ENCODE data around the gene PRELID1. TPM values are rescaled to one million over a fixed set of nuclear protein-coding genes. Genes with fewer than 3 reads are reported as not detected.

PRELID1 gene
- polyA plus RNA-seq, 2 of the 4 experiments (the other 2 are of a cell fraction), result 218 to 250 TPM

DNA sequence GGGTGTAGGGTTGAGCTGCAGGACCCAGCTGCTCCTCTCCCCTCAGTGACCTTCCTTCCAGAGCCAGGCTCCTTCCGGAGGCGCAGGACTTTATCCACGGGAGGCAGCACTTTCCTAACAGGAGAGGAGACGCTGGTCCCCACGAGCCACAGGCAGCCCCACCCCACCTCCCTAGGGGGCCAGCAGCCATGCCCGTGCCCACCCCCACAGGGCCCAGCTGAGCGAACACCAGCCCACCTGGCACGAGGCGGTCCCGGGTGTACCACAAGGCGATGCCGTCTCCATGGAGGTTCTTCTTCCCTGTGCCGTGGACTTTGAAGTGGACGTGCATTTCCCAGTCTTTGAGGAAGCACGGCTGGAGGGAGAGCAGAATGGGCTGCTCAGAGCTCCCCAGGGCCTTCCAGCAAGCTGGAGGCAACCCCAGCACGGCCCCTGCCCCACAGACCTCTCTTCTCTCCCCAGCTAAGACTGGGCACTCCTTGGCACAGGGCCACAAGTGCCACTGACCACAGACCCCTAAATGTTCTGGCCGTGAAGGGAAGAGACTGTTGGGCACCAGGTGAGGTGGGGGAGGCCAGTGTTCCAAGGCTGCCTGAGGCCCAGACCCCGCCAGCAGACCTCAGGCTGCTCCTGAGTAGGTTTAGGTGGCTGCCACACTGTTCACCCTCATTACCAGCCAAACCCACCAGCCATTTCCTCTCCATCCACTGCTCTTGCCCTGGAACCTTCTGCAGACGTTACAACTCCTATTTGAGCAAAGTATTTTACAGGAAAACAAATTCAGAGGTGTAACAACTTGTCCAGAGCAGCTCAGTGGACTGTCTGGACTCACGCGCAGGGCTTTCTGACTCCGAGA, 34.9 kb downstream of the PRELID1 start:
- POLR2A ChIA-PET, result no interaction called here
- TF ChIP-seq KDM1A (IDR thresholded peaks at IDR 0.05; ENCODE audit: low read depth) (no peak), HOXB5 (CRISPR knock-in tag; IDR thresholded peaks at IDR 0.05) (no peak), POLR2AphosphoS2 (conservative IDR thresholded peaks at IDR 0.05; ENCODE audit: low read length) (no peak), ZNF302 (CRISPR knock-in tag; IDR thresholded peaks at IDR 0.05) (no peak), HDAC2 (IDR thresholded peaks at IDR 0.05) (no peak), HOXA7 (CRISPR knock-in tag; IDR thresholded peaks at IDR 0.05) (no peak), FOSL2 (IDR thresholded peaks at IDR 0.05) (no peak), FOSL2 (CRISPR knock-in tag; IDR thresholded peaks at IDR 0.05) (no peak), CEBPB (IDR thresholded peaks at IDR 0.05) (no peak), GATA3 (IDR thresholded peaks at IDR 0.05; ENCODE audit: borderline replicate concordance) (no peak), PHF8 (IDR thresholded peaks at IDR 0.05; ENCODE audit: borderline replicate concordance, low read depth) (no peak), NPAS2 (CRISPR knock-in tag; IDR thresholded peaks at IDR 0.05; ENCODE audit: borderline replicate concordance) (no peak), KDM5A (IDR thresholded peaks at IDR 0.05) (no peak), RAD21 (conservative IDR thresholded peaks at IDR 0.05 in 1 of 2, IDR thresholded peaks at IDR 0.05 in 1 of 2) (no peak)
- TF ChIP-seq, protein P1, sequence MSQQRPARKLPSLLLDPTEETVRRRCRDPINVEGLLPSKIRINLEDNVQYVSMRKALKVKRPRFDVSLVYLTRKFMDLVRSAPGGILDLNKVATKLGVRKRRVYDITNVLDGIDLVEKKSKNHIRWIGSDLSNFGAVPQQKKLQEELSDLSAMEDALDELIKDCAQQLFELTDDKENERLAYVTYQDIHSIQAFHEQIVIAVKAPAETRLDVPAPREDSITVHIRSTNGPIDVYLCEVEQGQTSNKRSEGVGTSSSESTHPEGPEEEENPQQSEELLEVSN (IDR thresholded peaks at IDR 0.05; ENCODE audit: borderline replicate concordance, low read depth), result no peak
- TF ChIP-seq, protein P2, sequence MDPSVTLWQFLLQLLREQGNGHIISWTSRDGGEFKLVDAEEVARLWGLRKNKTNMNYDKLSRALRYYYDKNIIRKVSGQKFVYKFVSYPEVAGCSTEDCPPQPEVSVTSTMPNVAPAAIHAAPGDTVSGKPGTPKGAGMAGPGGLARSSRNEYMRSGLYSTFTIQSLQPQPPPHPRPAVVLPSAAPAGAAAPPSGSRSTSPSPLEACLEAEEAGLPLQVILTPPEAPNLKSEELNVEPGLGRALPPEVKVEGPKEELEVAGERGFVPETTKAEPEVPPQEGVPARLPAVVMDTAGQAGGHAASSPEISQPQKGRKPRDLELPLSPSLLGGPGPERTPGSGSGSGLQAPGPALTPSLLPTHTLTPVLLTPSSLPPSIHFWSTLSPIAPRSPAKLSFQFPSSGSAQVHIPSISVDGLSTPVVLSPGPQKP (IDR thresholded peaks at IDR 0.05; ENCODE audit: low read depth, low read length), result no peak
- TF ChIP-seq, protein P3, sequence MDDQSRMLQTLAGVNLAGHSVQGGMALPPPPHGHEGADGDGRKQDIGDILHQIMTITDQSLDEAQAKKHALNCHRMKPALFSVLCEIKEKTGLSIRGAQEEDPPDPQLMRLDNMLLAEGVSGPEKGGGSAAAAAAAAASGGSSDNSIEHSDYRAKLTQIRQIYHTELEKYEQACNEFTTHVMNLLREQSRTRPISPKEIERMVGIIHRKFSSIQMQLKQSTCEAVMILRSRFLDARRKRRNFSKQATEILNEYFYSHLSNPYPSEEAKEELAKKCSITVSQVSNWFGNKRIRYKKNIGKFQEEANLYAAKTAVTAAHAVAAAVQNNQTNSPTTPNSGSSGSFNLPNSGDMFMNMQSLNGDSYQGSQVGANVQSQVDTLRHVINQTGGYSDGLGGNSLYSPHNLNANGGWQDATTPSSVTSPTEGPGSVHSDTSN (IDR thresholded peaks at IDR 0.05), result no peak
- TF ChIP-seq, protein P4, sequence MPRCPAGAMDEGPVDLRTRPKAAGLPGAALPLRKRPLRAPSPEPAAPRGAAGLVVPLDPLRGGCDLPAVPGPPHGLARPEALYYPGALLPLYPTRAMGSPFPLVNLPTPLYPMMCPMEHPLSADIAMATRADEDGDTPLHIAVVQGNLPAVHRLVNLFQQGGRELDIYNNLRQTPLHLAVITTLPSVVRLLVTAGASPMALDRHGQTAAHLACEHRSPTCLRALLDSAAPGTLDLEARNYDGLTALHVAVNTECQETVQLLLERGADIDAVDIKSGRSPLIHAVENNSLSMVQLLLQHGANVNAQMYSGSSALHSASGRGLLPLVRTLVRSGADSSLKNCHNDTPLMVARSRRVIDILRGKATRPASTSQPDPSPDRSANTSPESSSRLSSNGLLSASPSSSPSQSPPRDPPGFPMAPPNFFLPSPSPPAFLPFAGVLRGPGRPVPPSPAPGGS (IDR thresholded peaks at IDR 0.05), result no peak
- TF ChIP-seq, protein P5, sequence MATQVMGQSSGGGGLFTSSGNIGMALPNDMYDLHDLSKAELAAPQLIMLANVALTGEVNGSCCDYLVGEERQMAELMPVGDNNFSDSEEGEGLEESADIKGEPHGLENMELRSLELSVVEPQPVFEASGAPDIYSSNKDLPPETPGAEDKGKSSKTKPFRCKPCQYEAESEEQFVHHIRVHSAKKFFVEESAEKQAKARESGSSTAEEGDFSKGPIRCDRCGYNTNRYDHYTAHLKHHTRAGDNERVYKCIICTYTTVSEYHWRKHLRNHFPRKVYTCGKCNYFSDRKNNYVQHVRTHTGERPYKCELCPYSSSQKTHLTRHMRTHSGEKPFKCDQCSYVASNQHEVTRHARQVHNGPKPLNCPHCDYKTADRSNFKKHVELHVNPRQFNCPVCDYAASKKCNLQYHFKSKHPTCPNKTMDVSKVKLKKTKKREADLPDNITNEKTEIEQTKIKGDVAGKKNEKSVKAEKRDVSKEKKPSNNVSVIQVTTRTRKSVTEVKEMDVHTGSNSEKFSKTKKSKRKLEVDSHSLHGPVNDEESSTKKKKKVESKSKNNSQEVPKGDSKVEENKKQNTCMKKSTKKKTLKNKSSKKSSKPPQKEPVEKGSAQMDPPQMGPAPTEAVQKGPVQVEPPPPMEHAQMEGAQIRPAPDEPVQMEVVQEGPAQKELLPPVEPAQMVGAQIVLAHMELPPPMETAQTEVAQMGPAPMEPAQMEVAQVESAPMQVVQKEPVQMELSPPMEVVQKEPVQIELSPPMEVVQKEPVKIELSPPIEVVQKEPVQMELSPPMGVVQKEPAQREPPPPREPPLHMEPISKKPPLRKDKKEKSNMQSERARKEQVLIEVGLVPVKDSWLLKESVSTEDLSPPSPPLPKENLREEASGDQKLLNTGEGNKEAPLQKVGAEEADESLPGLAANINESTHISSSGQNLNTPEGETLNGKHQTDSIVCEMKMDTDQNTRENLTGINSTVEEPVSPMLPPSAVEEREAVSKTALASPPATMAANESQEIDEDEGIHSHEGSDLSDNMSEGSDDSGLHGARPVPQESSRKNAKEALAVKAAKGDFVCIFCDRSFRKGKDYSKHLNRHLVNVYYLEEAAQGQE (IDR thresholded peaks at IDR 0.05), result no peak
- H3K27ac ChIP-seq, result no peak overlapping the region
- no peak overlapping the region for H3K4me2 ChIP-seq
- 82% methylated on average over 20 of the region's 22 CpGs for WGBS (ENCODE audit: missing lambda C conversion rate)
- H3K4me1 ChIP-seq, result 0 out of 3 replicates have a peak, but pooled peaks cover 10% of the 10 kb centered on the region
- CTCF ChIA-PET, result interaction anchor here (0.6 to 3.3 kb wide), 10 partner anchors 8 to 64 kb away, joined by 3 to 21 read pairs (median 4); partner anchors contain the start of gene SLC34A1
- FAIRE-seq (no peak), ATAC-seq (no peak), DNase-seq (ENCODE audit: low read depth in 1 of 2, low spot score in 1 of 2) (no peak)
- no peaks in the 10 kb centered on the region for H3K9me3 ChIP-seq
- H3K4me3 ChIP-seq, result no peak overlapping the region

Data from A549 (cell line).